ENCODE data around the gene ENO2. TPM values are rescaled to one million over a fixed set of nuclear protein-coding genes. Genes with fewer than 3 reads are reported as not detected.

Gene ENO2
- total RNA-seq, 3 donors from 2014 or later, result 5.0 to 16.1 (median 11.1) TPM

DNA sequence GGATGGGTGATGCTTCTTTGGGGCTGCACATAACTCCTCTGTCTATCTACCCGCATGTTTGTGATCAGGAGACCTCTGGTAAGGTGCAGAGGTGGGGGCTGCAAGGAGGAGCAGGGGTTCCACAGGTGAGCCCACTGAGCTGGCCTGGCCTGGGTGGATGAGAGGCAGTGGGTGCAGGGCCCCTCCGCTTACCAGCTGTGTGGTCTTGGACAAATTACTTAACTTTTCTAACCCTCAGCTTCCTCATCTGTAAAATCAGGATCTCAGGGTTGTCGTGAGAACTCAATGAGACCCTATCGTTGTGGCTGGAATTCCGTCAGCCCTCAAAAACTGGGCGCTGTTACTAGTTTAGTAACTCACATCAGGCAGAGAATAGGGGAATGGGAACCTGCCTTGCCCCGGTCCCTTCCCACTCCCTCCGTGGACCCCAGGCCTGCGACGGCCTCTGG is 44.3 kb downstream of the ENO2 start:
- no peaks in the 10 kb centered on the region for H3K9me3 ChIP-seq
- DNase-seq (ENCODE audit: low spot score in 2 of 2), result no peak
- no peak for TF ChIP-seq POLR2A (IDR thresholded peaks at IDR 0.05)
- TF ChIP-seq, protein P1, sequence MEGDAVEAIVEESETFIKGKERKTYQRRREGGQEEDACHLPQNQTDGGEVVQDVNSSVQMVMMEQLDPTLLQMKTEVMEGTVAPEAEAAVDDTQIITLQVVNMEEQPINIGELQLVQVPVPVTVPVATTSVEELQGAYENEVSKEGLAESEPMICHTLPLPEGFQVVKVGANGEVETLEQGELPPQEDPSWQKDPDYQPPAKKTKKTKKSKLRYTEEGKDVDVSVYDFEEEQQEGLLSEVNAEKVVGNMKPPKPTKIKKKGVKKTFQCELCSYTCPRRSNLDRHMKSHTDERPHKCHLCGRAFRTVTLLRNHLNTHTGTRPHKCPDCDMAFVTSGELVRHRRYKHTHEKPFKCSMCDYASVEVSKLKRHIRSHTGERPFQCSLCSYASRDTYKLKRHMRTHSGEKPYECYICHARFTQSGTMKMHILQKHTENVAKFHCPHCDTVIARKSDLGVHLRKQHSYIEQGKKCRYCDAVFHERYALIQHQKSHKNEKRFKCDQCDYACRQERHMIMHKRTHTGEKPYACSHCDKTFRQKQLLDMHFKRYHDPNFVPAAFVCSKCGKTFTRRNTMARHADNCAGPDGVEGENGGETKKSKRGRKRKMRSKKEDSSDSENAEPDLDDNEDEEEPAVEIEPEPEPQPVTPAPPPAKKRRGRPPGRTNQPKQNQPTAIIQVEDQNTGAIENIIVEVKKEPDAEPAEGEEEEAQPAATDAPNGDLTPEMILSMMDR (IDR thresholded peaks at IDR 0.05), result no peak
- TF ChIP-seq POLR2AphosphoS5 (IDR thresholded peaks at IDR 0.05), result no peak
- H3K36me3 ChIP-seq, result no peaks in the 10 kb centered on the region
- H3K27me3 ChIP-seq, result no peaks in the 10 kb centered on the region
- H3K27ac ChIP-seq, result peak overlapping the region; percentile 65 to 98
- H3K4me1 ChIP-seq, result peaks cover 4 to 6% of the 10 kb centered on the region in 2 donors
- no peak overlapping the region for H3K4me3 ChIP-seq
- intact Hi-C loops (cut with DNase I; ENCODE audit: low total_unique reads), result no loop called here

DNA sequence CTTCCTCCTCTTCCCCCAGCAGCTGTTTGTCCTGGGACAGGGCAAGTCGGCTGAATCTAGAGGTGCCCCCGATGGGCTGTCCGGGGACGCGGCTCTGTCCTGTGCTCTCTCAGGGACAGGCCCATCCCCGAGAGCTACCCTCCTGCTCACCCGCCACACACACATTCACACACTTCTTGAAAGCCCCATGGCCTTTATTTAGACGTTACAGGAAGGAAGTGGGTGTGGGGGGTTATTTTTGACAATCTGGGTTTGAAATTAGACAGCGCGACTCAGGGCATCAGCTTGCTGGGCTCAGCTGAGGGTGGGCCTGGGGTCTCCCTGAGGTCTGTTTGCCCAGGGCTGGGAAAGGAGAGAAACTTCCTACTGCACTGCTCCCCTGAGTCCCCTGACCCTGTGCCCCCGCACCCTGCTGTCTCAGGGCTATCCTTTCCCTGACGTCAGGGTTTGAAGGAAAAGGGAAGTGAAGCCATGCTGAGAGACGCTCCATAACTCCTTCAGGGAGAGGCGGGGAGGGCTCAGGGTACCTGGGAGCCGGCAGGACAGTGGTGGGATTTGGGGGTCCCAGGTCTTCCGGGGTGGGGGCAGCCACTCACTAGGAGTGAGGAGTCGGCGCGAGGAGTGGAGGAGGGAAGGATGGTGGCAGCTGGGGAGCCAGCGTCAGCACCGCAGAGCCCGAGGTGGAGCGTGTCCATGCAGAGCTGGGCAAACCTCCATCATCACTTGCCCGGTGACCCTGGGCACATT is 44.9 kb downstream of the ENO2 start:
- Histone ChIP-seq H3K27ac (peak overlapping the region; percentile 65 to 98), H3K4me3 (no peak overlapping the region), H3K9me3 (no peaks in the 10 kb centered on the region), H3K36me3 (no peaks in the 10 kb centered on the region), H3K4me1 (peaks cover 4 to 10% of the 10 kb centered on the region in 2 donors), H3K27me3 (no peaks in the 10 kb centered on the region)
- TF ChIP-seq POLR2AphosphoS5 (IDR thresholded peaks at IDR 0.05) (no peak), POLR2A (IDR thresholded peaks at IDR 0.05) (no peak)
- TF ChIP-seq, protein P1 (IDR thresholded peaks at IDR 0.05), result no peak
- no peak for DNase-seq (ENCODE audit: low spot score in 2 of 2)
- intact Hi-C loops (cut with DNase I; ENCODE audit: low total_unique reads), result no loop called here

DNA sequence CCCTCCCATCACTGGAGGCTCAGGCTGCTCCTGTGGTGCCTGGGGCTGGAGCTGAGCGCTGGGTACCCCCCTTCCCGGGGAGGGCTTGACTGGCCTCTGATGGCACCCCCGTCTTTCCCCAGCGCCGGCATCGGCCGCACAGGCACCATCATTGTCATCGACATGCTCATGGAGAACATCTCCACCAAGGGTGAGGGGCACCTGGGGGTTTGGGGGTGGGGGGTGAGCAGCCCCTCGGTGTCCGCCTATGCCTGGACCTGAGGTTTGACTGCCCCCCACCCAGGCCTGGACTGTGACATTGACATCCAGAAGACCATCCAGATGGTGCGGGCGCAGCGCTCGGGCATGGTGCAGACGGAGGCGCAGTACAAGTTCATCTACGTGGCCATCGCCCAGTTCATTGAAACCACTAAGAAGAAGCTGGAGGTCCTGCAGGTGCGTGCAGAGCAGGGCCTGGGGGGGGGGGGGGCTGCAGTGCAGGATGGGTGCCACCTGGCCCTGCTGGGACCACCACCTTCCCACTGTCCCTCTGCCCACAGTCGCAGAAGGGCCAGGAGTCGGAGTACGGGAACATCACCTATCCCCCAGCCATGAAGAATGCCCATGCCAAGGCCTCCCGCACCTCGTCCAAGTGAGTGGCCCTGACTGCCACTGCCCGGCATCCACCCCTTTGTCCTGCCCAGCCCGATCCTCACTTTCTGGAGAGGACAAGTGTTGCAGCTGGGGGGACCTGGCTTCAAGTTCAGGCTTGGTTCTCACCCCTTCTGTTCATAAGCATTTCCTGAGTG is 45.6 kb downstream of the ENO2 start:
- Histone ChIP-seq H3K27ac (peak overlapping the region; percentile 98 to 99), H3K4me1 (peaks cover 8 to 17% of the 10 kb centered on the region in 2 donors), H3K9me3 (no peaks in the 10 kb centered on the region), H3K27me3 (no peaks in the 10 kb centered on the region), H3K4me3 (no peak overlapping the region), H3K36me3 (no peaks in the 10 kb centered on the region)
- TF ChIP-seq POLR2AphosphoS5 (IDR thresholded peaks at IDR 0.05), result no peak
- TF ChIP-seq POLR2A (IDR thresholded peaks at IDR 0.05), result no peak
- TF ChIP-seq, protein P1 (IDR thresholded peaks at IDR 0.05), result no peak
- intact Hi-C loops (cut with DNase I; ENCODE audit: low total_unique reads), result loop anchor here (10.0 kb wide), 1 partner anchor 95 kb away; the partner anchor contains the start of gene TPI1
- DNase-seq (ENCODE audit: low spot score in 2 of 2), result no peak

DNA sequence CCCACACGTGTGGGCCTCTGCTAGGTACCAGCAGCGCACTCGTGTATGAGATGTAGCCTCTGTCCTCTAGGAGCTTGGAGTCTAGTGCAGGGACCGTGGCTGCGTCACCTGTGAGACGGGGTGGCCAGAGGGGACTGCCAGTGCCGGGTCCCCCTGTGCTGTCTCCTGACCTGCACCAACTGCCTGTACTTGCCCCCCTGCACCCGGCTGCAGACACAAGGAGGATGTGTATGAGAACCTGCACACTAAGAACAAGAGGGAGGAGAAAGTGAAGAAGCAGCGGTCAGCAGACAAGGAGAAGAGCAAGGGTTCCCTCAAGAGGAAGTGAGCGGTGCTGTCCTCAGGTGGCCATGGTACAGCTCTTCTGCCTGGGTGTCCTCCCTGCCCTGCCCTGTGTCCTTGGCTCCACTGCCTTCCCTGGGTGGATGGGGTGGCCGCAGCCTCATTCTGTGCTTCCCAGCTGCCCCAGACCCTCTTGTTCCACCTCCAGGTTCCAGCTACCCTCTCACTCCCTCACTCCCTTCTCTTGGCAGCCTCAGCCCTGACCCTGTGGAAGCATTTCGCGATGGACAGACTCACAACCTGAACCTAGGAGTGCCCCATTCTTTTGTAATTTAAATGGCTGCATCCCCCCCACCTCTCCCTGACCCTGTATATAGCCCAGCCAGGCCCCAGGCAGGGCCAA is 46.4 kb downstream of the ENO2 start:
- Histone ChIP-seq H3K36me3 (no peaks in the 10 kb centered on the region), H3K4me3 (peak overlapping the region in 2 of 3 donors; percentile 76 to 78), H3K27ac (peak overlapping the region; percentile 98 to 99), H3K9me3 (no peaks in the 10 kb centered on the region), H3K4me1 (peaks cover 8 to 22% of the 10 kb centered on the region in 2 donors), H3K27me3 (no peaks in the 10 kb centered on the region)
- no peak for DNase-seq (ENCODE audit: low spot score in 2 of 2)
- TF ChIP-seq POLR2AphosphoS5 (IDR thresholded peaks at IDR 0.05) (no peak), POLR2A (IDR thresholded peaks at IDR 0.05) (no peak)
- TF ChIP-seq, protein P1 (IDR thresholded peaks at IDR 0.05), result peak in 1 of 3 donors; percentile 12
- intact Hi-C loops (cut with DNase I; ENCODE audit: low total_unique reads), result loop anchor here (10.0 kb wide), 1 partner anchor 96 kb away; the partner anchor contains the start of gene TPI1
